IMR-90 (cell line): ENCODE data around the gene HCRTR1. TPM values are rescaled to one million over a fixed set of nuclear protein-coding genes. Genes with fewer than 3 reads are reported as not detected.

Experiments used
- ATAC-seq: fragments of 200-7000 bp; cut with Tn5 transposase; 2 replicates; pipeline ENCODE4 v1.9.1; 2020; ENCODE audit warnings: low read depth, mild to moderate bottlenecking, moderate library complexity
- BruUV-seq: library from RNA; stranded (reverse); fragments of 400-500 nt; replicated peaks from 2 replicates; lab custom pipeline; 2021; lab: Mats Ljungman, UMichigan
- CTCF ChIA-PET: fragments of 300-600 bp; formaldehyde crosslinking; extraction: SDS; loops from one replicate; lab custom pipeline; 2021; ENCODE audit warnings: antibody characterized with exemption; lab: Yijun Ruan, JAX
- POLR2A ChIA-PET: fragments of 300-600 bp; sonication (Branson Sonifier 250); formaldehyde crosslinking; loops from one replicate; lab custom pipeline; 2022; ENCODE audit warnings: antibody characterized with exemption; ENCODE audit not compliant: unreplicated experiment; lab: Charles Lee
- DNase-seq: peaks from one replicate; pipeline ENCODE4 v3.0.0; 2013
- H2AFZ ChIP-seq: replicated peaks from 2 replicates; pipeline ENCODE3; 2013; ENCODE audit warnings: low read length, mild to moderate bottlenecking; ENCODE audit not compliant: poor library complexity
- H2AK5ac ChIP-seq: 2 replicates; pipeline ENCODE4 v1.6.1; 2013; ENCODE audit warnings: low read depth, low read length, inconsistent platforms
- H2AK9ac ChIP-seq: replicated peaks from 2 replicates; pipeline ENCODE3; 2013; ENCODE audit warnings: mild to moderate bottlenecking, low read depth, low read length, moderate library complexity; ENCODE audit not compliant: poor library complexity
- H2BK120ac ChIP-seq: 2 replicates; pipeline ENCODE4 v1.6.1; 2013; ENCODE audit warnings: low read depth, low read length, inconsistent platforms
- H2BK15ac ChIP-seq: 3 replicates; pipeline ENCODE4 v1.6.1; 2013; ENCODE audit warnings: low read depth, low read length, inconsistent platforms
- H2BK20ac ChIP-seq: 2 replicates; pipeline ENCODE4 v1.6.1; 2013; ENCODE audit warnings: low read depth, mild to moderate bottlenecking, inconsistent platforms, low read length, moderate library complexity
- H2BK5ac ChIP-seq: 2 replicates; pipeline ENCODE4 v1.6.1; 2013; ENCODE audit warnings: mild to moderate bottlenecking, low read depth, low read length, inconsistent platforms; ENCODE audit not compliant: poor library complexity, severe bottlenecking
- H3K14ac ChIP-seq: replicated peaks from 2 replicates; pipeline ENCODE4 v1.6.1; 2013; ENCODE audit warnings: low read depth, low read length, inconsistent platforms
- H3K18ac ChIP-seq: 2 replicates; pipeline ENCODE4 v1.6.1; 2013; ENCODE audit warnings: low read depth, low read length, control low read depth
- H3K23ac ChIP-seq: 2 replicates; pipeline ENCODE4 v1.6.1; 2013; ENCODE audit warnings: low read depth, low read length, inconsistent platforms
- H3K27ac ChIP-seq: 2 replicates; pipeline ENCODE4 v1.5.1; 2013; ENCODE audit warnings: mild to moderate bottlenecking, control low read depth, low read length; ENCODE audit not compliant: insufficient read depth
- H3K27me3 ChIP-seq: 2 replicates; pipeline ENCODE4 v1.6.1; 2013; ENCODE audit warnings: low read length; ENCODE audit not compliant: control insufficient read depth, insufficient read depth
- H3K36me3 ChIP-seq: 2 replicates; pipeline ENCODE4 v1.6.1; 2013; ENCODE audit warnings: low read length, mixed read lengths; ENCODE audit not compliant: control insufficient read depth, insufficient read depth
- H3K4ac ChIP-seq: 2 replicates; pipeline ENCODE4 v1.6.1; 2013; ENCODE audit warnings: low read depth, low read length, inconsistent platforms
- H3K4me1 ChIP-seq: 2 replicates; pipeline ENCODE4 v1.6.1; 2013; ENCODE audit warnings: low read length, mixed read lengths; ENCODE audit not compliant: control insufficient read depth, insufficient read depth
- H3K4me2 ChIP-seq: 2 replicates; pipeline ENCODE4 v1.6.1; 2013; ENCODE audit warnings: low read depth, mild to moderate bottlenecking, control low read depth, low read length, moderate library complexity
- H3K4me3 ChIP-seq: 2 replicates; pipeline ENCODE4 v1.5.1; 2013; ENCODE audit warnings: low read depth, mild to moderate bottlenecking, control low read depth, low read length, moderate library complexity; ENCODE audit not compliant: insufficient read depth
- H3K56ac ChIP-seq: 2 replicates; pipeline ENCODE4 v1.6.1; 2013; ENCODE audit warnings: low read length, inconsistent platforms; ENCODE audit not compliant: insufficient read depth; ENCODE audit errors: extremely low read depth
- H3K79me1 ChIP-seq, 2 experiments: 2 replicates each; pipeline ENCODE4 v1.6.1; 2013; ENCODE audit warnings: low read length in 2 of 2, inconsistent platforms in 1 of 2, low read depth in 1 of 2
- H3K9ac ChIP-seq: 2 replicates; pipeline ENCODE4 v1.6.1; 2013; ENCODE audit warnings: low read depth, low read length, control low read depth
- H3K9me1 ChIP-seq: 2 replicates; pipeline ENCODE4 v1.6.1; 2013; ENCODE audit warnings: low read length, inconsistent platforms; ENCODE audit not compliant: insufficient read depth
- H3K9me3 ChIP-seq: 2 replicates; pipeline ENCODE4 v1.6.1; 2013; ENCODE audit warnings: low read length; ENCODE audit not compliant: control insufficient read depth, insufficient read depth
- H4K20me1 ChIP-seq: 2 replicates; pipeline ENCODE4 v1.6.1; 2013; ENCODE audit warnings: low read length, inconsistent platforms; ENCODE audit not compliant: insufficient read depth
- H4K5ac ChIP-seq: 2 replicates; pipeline ENCODE4 v1.6.1; 2013; ENCODE audit warnings: mild to moderate bottlenecking, low read depth, low read length, control low read depth
- H4K8ac ChIP-seq, 2 experiments: 2 replicates each; pipeline ENCODE4 v1.6.1; 2013; ENCODE audit warnings: low read depth in 2 of 2, low read length in 2 of 2, control low read depth in 1 of 2, inconsistent platforms in 1 of 2
- H4K91ac ChIP-seq: 2 replicates; pipeline ENCODE4 v1.6.1; 2013; ENCODE audit warnings: low read depth, low read length, inconsistent platforms; ENCODE audit not compliant: insufficient read depth
- CEBPB ChIP-seq: IDR thresholded peaks from 2 replicates; pipeline ENCODE4 v1.6.1; 2012; ENCODE audit warnings: low read depth, low read length, improper control_type of control experiment
- CHD1 ChIP-seq: IDR thresholded peaks from 2 replicates; pipeline ENCODE4 v1.6.1; 2012; ENCODE audit warnings: low read depth, low read length, improper control_type of control experiment
- CTCF ChIP-seq: conservative IDR thresholded peaks from 2 replicates; pipeline ENCODE4 v1.5.1; 2012; ENCODE audit warnings: mild to moderate bottlenecking, low read depth, low read length, improper control_type of control experiment
- FOS ChIP-seq: fragments of 150-350 bp; IDR thresholded peaks from 2 replicates; pipeline ENCODE4 v1.6.1; 2016; ENCODE audit warnings: low read depth, low read length
- MAFK ChIP-seq: IDR thresholded peaks from 2 replicates; pipeline ENCODE4 v1.6.1; 2012; ENCODE audit warnings: low read depth, low read length, improper control_type of control experiment
- MXI1 ChIP-seq: IDR thresholded peaks from 2 replicates; pipeline ENCODE4 v1.6.1; 2012; ENCODE audit warnings: low read depth, mild to moderate bottlenecking, low read length, moderate library complexity, borderline replicate concordance
- NFE2L2 ChIP-seq: fragments of 150-350 bp; IDR thresholded peaks from 2 replicates; pipeline ENCODE4 v1.6.1; 2016; ENCODE audit warnings: low read depth, mild to moderate bottlenecking, low read length
- POLR2A ChIP-seq: IDR thresholded peaks from 2 replicates; pipeline ENCODE4 v1.6.1; 2012; ENCODE audit warnings: mild to moderate bottlenecking, low read depth, low read length
- RAD21 ChIP-seq: IDR thresholded peaks from 2 replicates; pipeline ENCODE4 v1.6.1; 2012; ENCODE audit warnings: low read length, improper control_type of control experiment
- RCOR1 ChIP-seq: IDR thresholded peaks from 2 replicates; pipeline ENCODE4 v1.6.1; 2012; ENCODE audit warnings: mild to moderate bottlenecking, low read length, improper control_type of control experiment; ENCODE audit not compliant: insufficient replicate concordance
- RFX5 ChIP-seq: IDR thresholded peaks from 2 replicates; pipeline ENCODE4 v1.8.0; 2012; ENCODE audit warnings: low read depth, mild to moderate bottlenecking, low read length, moderate library complexity
- SMC3 ChIP-seq: fragments of 150-350 bp; IDR thresholded peaks from 2 replicates; pipeline ENCODE4 v1.6.1; 2016; ENCODE audit warnings: low read depth, mild to moderate bottlenecking, antibody characterized with exemption, low read length, moderate library complexity
- WGBS, 2 experiments: methylation state at CpG; one replicate each; pipeline versions ENCODE4 v1.1.5 to v1.1.7; 2013; ENCODE audit warnings: missing lambda C conversion rate in 2 of 2; ENCODE audit not compliant: insufficient read length in 1 of 2; ENCODE audit errors: extremely low coverage in 2 of 2; 5-methylcytosine and 5-hydroxymethylcytosine counted together
- dilution Hi-C: fragments of 300-500 bp; cut with HindIII; formaldehyde crosslinking; loops from one replicate; pipeline ENCODE4 v1.14.3; 2018; ENCODE audit warnings: low sequenced_read_pairs; ENCODE audit not compliant: unreplicated experiment
- in situ Hi-C: fragments of 300-500 bp; cut with MboI; formaldehyde crosslinking; loops from 3 replicates; pipeline ENCODE4 v1.14.3; 2019; ENCODE audit warnings: low sequenced_read_pairs, inconsistent platforms, mixed read lengths
- intact Hi-C: fragments of 100-400 bp; cut with micrococcal nuclease; formaldehyde crosslinking; loops from 2 replicates; pipeline ENCODE4 v1.10.0; 2022
- polyA plus RNA-seq, 3 experiments: library from polyadenylated mRNA; depleted of rRNA; stranded (reverse); fragments of >200 nt; gene quantifications; 2 replicates each; pipeline ENCODE4 v1.2.3, GENCODE V29; 2012; ENCODE audit warnings: low replicate concordance in 1 of 3
- total RNA-seq: library from RNA; depleted of rRNA; stranded (reverse); fragments of >200 nt; gene quantifications from 2 replicates; pipeline ENCODE4 v1.2.3, GENCODE V29; 2012
- TF ChIP-seq, protein P1 (sequence below): fragments of 150-350 bp; IDR thresholded peaks from 2 replicates; pipeline ENCODE4 v1.6.1; 2017; ENCODE audit warnings: mild to moderate bottlenecking, antibody characterized with exemption, low read length, low read depth
- TF ChIP-seq, protein P2 (sequence below): fragments of 150-350 bp; IDR thresholded peaks from 2 replicates; pipeline ENCODE4 v1.6.1; 2016; ENCODE audit warnings: low read depth, mild to moderate bottlenecking, low read length, moderate library complexity, borderline replicate concordance

HCRTR1 gene
- total and polyA plus RNA-seq, 2 of the 4 experiments (the other 2 are of a cell fraction), result not detected

DNA sequence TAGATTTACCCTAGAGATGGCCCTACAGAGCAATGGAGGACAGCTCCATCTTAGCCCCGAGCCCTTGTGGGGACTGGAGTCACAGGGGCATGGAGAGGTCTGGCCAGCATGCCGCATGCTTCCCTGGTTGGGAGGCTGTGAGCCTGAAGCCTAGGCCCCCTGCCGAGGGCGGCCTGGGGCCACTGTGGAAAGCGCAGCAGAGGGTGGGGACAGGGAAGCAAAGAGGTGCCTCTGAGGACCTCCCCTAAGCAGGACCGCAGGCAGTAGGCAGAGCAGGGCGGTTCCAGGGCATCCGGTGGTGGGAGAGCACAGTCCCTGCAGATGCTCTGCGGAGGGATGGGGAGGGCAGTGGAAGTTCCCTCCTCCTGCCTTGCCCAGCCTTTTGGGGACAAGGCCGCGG, 53.7 kb downstream of the HCRTR1 start:
- peaks cover 0 to 3% of the 10 kb centered on the region in 2 experiments; a peak in 1 of 4 replicates for H3K79me1 ChIP-seq
- in situ Hi-C loops (no loop called here), dilution Hi-C loops (no loop called here), intact Hi-C loops (no loop called here)
- no peak overlapping the region for H3K18ac ChIP-seq
- no peak overlapping the region for H4K8ac ChIP-seq
- no peak overlapping the region for H2BK20ac ChIP-seq
- peaks cover 68% of the 10 kb centered on the region for H3K36me3 ChIP-seq
- H3K27me3 ChIP-seq, result no peaks in the 10 kb centered on the region
- ChIA-PET POLR2A (no interaction called here), CTCF (no interaction called here)
- H3K4ac ChIP-seq, result no peak overlapping the region
- H2AK9ac ChIP-seq, result no peak overlapping the region
- no peak overlapping the region for H2AFZ ChIP-seq
- H3K9me1 ChIP-seq, result peaks cover 7% of the 10 kb centered on the region; the same call in 1 of the 2 replicates
- DNase-seq (no peak), ATAC-seq (no peak)
- H3K4me2 ChIP-seq, result no peak overlapping the region
- H4K5ac ChIP-seq, result no peak overlapping the region
- H3K27ac ChIP-seq, result no peak overlapping the region
- H3K4me3 ChIP-seq, result no peak overlapping the region
- WGBS, 2 experiments, result 93% methylated on average over 8 of the region's 11 CpGs; no CpG with 5 or more reads in 1 of the 2 experiments
- H4K20me1 ChIP-seq, result no peaks in the 10 kb centered on the region
- H3K56ac ChIP-seq, result no peak overlapping the region
- no peak overlapping the region for H2AK5ac ChIP-seq
- H2BK5ac ChIP-seq, result no peak overlapping the region
- no peak overlapping the region for H2BK15ac ChIP-seq
- no TSS peak for BruUV-seq
- H3K4me1 ChIP-seq, result peaks cover 12% of the 10 kb centered on the region
- no peak overlapping the region for H3K23ac ChIP-seq
- TF ChIP-seq, protein P1, sequence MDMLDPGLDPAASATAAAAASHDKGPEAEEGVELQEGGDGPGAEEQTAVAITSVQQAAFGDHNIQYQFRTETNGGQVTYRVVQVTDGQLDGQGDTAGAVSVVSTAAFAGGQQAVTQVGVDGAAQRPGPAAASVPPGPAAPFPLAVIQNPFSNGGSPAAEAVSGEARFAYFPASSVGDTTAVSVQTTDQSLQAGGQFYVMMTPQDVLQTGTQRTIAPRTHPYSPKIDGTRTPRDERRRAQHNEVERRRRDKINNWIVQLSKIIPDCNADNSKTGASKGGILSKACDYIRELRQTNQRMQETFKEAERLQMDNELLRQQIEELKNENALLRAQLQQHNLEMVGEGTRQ, result no peak
- TF ChIP-seq MAFK (no peak), RFX5 (no peak), CHD1 (no peak), RAD21 (no peak), CEBPB (no peak), CTCF (no peak), NFE2L2 (no peak), FOS (no peak), MXI1 (no peak), POLR2A (no peak), SMC3 (no peak), RCOR1 (no peak)
- TF ChIP-seq, protein P2, sequence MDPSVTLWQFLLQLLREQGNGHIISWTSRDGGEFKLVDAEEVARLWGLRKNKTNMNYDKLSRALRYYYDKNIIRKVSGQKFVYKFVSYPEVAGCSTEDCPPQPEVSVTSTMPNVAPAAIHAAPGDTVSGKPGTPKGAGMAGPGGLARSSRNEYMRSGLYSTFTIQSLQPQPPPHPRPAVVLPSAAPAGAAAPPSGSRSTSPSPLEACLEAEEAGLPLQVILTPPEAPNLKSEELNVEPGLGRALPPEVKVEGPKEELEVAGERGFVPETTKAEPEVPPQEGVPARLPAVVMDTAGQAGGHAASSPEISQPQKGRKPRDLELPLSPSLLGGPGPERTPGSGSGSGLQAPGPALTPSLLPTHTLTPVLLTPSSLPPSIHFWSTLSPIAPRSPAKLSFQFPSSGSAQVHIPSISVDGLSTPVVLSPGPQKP, result no peak
- H3K9me3 ChIP-seq, result no peaks in the 10 kb centered on the region
- no peak overlapping the region for H3K9ac ChIP-seq
- H4K91ac ChIP-seq, result no peak overlapping the region
- H2BK120ac ChIP-seq, result no peak overlapping the region
- no peak overlapping the region for H3K14ac ChIP-seq
